HUDEP-2 (cell line): ENCODE data around the gene HMGN1.
"Not testable (repeated sequence)": the region's sequence is repeated elsewhere in the genome, so short reads cannot be mapped to it uniquely, and the experiment has no call there.

Experiments used
- DNase-seq, 76 experiments: peaks; one replicate each; lab custom pipeline; 2025; ENCODE audit not compliant: unreplicated experiment in 76 of 76; lab: John Stamatoyannopoulos, UW

The HMGN1 gene

DNA sequence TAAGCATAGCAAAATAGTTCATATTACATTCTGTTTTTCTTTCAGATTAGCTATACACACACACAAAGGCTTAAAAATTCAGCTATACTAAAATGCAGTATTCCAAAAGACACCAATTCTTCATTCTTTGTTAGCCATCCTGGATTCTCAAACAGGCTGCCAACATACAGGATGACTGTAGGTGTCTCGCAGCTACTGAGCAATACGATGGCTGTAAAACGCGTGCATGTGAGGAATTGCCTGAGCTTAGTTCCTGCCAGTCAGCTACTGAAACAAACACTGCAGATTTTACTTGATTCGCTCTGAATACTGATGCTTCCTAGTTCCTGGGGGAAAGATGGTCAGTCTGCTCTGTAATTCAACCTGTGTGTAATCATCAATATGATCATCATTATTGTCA is 24.7 kb upstream of the HMGN1 start:
- DNase-seq: peak in 7 of 76 experiments; percentile 9 to 27 (median 23)

DNA sequence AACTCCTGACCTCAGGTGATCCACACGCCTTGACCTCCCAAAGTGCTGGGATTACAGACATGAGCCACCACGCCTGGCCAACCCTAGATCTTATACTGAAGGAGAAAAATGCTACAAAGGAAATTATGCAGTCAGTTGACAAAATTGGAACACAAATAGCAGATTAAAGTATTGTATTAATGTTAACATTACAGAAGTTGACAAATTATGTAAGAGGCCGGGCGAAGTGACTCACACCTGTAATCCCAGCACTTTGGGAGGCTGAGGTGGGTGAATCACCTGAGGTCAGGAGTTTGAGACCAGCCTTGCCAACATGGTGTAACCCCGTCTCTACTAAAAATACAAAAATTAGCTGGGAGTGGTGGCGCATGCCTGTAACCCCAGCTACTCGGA is 21.0 kb upstream of the HMGN1 start:
- not testable (repeated sequence) for DNase-seq

DNA sequence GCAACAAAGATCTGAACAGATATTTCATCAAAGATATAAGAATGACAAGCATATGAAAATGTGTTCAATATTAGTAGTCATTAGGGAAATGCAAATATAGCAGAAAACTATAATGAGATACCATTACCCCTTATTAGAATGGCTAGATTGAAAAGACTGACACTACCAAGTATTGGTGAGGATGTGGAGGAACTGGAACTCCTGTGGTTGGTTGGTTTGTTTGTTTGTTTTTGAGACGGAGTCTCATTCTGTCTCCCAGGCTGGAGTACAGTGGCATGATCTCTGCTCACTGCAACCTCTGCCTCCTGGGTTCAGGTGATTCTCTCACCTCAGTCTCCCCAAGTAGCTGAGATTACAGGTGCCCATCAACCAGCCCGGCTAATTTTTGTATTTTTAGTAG is 18.9 kb upstream of the HMGN1 start:
- DNase-seq: no peak

DNA sequence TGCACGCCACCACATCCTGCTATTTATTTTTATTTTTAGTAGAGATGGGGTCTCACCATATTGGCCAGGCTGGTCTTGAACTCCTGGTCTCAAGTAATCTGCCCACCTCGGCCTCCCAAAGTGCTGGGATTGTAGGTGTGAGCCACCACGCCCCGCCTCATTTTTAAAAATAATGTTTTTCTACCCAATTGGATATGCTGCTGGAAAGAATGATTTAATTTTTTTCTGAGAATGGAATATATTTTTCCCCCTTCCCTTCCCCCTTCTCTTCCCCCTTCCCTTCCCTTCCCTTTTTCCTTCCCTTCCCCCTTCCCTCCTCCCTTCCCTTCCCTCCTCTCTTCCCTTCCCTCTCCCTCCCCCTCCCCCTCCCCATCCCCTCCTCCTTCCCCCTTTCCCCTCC is 17.7 kb upstream of the HMGN1 start:
- no peak for DNase-seq

DNA sequence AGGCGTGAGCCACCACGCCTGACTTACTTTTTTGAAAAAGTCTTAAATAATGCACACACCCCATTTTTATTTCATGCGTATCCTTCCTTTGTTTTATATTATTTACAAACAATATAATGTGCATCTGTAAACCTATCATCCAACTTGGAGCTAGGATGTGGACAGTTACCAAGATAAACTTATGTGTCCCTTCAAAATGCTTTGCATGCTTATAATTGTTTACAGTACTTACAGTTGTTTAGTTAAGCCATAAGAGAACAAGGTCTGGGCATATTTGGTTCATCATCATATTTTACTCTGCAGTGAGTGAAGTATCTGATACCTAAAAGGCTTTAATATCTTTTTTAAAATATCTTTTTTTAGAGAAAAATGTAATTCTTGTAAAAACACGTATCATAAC is 16.1 kb upstream of the HMGN1 start:
- DNase-seq: no peak

DNA sequence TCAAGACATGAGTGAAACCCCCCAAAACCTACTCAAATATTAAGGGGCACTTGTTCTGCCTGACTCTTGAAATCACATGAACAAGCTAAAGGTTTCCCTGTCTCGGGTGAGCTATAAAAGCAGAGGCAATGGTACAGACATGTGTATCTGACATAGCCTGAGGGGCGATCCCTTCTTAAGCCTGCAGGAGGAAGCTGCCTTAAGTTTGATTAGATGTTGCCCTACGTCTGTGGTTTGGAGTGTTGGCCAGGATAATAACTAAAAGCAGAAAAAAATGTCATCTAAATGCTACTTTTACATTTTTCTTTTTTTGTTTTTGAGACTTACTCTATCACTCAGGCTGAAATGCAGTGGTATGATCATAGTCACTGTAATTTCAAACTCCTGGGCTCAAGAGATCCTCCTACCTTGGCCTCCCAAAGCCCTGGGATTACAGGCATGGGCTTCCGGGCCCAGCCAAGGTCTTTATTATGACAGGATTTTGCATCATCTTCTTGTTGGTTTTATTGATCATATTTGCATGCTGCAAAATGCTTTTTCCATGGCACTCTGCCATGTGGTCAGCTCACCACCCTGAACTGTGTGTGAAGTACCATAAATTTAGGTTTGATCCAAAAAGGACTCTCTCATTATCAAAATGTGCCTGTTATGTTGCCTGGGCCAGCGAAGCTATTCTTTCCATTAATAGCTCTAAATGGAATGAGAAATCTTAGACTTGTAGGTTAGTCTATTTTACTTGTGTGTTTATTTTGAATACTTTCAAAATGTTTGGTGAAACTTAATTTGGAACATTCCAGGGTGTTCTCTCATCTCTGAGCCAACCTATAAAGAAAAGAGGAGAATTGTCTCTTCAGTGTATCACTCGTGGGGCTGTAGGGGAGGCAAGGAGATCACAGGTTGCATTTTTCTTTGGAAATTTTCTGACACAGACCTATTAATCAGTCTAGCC is 15.0 kb upstream of the HMGN1 start:
- DNase-seq: peak in 5 of 76 experiments; percentile 9 to 41 (median 21)

DNA sequence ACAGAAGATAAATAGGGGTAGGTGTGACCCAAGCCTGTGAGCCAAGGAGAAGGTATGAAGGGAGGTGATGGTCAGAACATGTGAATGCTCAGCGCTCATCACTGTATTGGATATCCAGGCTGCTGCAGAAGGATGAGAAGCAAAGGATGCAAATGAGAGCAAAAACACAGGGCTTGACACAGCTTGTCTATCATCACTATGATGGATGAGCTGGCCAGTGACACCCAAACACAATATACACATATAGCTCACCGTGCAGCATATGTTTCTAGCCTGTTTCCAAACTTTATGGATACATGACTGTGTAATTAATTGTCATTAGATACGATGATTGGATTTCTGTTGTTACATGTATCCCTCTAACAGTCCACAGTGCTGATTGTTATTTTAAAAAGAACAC is 13.8 kb upstream of the HMGN1 start:
- no peak for DNase-seq

DNA sequence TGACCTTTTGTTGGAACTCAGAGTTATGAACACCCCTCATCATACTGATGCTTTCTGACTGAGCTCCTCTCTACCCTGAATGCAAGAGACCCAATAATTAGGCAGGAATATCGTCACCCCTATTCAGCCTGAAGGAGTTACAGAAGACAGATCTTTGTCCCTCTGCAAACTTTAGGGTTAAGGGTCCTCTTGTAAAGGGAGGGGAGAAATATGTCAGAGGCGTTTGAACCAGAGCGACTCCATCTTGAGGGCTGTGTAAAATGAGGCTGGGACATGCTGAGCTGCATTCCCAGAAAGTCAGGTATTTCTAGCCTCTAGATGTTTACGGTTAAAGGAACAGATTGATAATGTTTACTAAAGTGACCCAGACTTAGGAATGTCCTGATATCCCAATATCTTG is 10.5 kb upstream of the HMGN1 start:
- DNase-seq: no peak

DNA sequence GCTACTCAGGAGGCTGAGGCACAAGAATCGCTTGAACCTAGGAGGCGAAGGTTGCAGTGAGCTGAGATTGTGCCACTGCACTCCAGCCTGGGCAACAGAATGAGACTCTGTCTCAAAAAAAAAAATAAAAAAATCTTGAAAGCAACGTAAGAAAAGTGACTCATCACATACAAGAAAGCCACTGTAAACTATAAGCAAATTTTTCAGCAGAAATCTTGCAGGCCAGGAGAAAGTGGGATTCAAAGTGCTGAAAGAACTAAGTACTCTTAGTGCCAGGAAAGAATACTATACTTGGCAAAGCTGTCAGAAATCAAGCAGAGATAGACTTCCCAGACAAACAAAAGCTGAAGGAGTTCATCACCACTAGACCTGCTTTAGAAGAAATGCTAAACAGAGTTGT is 4.4 kb upstream of the HMGN1 start:
- no peak for DNase-seq

DNA sequence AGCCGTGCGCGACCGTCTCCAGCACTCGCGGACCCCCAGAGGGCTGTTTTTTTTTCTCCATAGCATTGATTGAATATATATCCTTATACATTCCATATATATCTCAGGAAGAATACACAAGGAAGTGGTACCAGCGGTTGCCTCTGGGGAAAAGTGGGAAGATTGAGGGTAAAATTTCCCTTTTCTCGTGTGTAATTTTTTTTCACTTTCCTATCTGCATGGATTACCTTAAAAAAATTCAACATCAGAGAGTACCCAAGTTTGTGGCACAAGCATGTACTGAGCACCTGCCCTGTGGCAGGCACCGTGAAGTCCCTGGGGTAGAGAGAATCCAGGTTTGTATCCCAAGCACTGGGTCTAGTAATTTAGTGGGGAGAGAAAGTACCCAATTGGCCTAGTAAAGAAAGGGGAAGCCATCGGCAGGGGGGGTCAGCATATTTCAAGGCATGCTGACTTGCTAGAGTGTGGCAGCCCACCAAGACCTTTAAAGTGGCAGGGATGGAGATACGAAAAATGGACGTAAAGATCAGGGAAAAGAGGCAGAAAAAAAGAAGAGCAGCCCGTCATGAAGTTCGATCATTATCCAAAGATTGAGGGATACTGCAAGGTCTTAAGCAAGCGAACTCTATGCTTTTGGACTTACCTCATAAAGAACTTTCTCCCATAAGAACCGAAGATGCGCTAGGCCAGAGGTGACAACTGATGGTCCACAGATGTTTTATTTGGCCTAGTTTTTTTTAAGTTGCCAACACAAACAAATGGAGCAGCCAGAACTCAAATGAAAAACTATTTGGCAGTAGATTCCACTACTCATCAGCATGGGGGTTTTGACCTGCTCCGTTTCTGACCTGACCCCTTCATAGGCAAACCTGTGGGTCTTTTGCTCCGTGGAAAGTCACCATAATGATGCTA is 1.5 kb upstream of the HMGN1 start:
- no peak for DNase-seq

DNA sequence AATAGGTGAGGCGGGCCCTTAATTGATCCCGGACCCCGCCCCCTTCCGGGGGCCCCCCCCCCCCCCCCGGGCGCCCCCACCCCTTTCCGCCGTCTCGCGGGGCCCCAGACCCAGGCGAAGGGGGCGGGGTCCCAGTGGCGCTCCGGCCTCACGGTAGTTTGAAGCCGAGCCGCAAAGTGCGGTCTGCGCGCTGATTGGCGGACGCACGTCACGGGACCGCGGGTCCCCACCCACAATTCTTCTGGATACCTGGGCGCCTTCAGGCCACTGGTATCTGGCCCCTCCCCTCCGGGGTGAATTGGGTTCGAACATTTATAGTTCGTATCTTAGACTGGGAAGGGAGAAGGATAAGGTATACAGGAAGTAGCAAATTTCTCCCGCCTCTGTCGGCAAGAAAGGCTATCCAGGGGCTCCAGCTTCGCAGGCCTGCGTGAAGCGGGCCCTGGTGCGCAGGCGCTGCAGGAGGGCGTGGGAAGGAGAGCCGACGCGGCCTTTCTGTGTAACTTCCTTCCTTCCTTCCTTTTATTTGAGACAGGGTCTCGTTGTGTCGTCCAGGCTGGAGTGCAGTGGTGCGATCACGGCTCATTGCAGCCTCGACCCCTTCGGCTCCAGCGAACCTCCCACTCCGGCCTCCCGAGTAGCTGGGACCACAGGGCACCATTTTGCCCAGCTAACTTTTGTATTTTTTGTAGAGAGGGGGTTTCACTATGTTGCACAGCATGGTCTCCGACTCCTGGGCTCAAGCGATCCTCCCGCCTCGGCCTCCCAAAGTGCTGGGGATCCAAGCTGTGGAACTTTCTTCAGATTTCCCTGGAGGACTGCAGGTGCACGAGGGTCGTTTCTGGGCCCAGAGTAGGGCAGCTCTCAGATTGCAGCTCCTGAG is 564 bp upstream of the HMGN1 start:
- DNase-seq: peak; percentile 36 to 99 (median 98)

DNA sequence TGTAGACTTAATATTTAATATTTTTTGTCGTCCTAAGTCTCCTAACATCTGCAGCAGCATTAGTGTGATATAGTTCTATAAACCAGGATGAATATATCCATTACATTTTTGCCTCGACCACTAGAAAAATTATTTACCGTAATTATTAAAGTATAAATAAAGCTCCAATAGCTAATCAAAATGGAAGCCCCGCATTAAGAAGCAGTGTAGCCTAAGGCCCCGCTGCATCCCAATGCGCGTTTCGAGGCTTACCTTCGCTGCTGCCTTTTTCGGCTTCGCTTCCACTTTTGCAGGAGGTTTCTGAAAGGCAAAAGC is 891 bp downstream of the HMGN1 start:
- DNase-seq: peak in 1 of 76 experiments; percentile 48

DNA sequence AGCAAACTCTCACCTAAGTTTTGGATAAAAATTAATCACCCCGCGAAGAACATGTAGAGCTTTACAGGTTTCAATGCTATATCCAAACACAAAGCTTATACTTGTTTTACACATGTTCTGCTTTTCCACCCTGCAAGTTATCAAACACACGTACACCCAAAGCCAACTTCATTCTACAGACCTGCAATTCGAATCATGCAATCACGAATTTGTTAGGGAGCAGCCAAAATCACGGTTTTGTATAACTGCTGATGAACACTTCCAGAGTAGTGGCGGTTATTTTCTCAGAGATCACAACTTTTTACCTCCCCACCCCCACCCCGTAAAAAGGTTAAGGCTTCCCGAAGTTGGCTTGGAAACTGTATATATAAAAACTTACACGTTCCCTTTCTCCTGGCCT is 1.4 kb downstream of the HMGN1 start:
- DNase-seq: peak in 3 of 76 experiments; percentile 13 to 17 (median 14)

DNA sequence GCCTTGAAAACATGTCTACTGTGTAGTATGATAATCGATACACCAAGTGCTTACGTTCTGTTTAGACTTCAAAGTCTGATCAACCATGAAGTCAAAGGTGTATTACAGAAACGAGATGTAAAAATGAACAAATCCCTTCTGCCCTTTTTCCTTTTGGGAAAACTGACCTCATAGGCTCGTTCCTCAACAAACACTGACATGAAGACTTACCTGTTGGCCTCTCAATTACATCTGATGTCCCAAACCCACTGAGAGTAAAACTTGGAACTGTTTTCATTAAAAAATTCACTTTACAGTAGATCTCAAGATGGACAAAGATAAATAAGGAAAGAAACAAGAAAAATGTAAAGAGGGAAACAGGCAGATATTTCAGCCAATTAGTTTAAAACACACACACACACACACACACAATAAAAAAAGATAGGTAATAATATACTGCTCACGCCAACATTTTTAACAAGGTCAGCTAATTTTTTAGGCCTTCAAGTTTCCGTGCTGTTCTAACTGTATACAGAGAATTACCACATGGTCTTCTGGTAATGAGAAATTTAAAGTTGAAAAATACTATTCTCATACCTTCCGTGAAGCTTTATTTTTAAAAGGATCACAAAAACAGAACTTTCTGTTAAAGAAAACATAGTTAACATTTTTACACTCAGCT is 2.1 kb downstream of the HMGN1 start:
- DNase-seq: no peak

DNA sequence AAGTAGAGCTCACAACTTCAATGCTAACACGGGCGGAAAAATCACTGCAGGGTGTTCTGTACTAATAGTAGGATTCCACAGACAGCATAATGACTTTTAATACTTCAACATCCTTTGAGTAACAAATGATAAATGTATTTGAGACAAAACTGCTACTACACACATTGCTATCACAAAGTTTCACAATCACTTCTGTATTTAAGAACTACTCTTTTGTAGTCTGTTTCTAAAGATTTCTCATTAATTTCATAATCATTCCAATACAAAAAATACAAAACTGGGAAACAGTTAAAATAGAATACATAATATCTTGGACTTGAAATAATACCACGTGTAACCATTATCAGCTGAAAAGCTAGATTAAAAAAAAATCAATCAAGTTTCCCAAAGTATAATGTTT is 2.7 kb downstream of the HMGN1 start:
- no peak for DNase-seq

DNA sequence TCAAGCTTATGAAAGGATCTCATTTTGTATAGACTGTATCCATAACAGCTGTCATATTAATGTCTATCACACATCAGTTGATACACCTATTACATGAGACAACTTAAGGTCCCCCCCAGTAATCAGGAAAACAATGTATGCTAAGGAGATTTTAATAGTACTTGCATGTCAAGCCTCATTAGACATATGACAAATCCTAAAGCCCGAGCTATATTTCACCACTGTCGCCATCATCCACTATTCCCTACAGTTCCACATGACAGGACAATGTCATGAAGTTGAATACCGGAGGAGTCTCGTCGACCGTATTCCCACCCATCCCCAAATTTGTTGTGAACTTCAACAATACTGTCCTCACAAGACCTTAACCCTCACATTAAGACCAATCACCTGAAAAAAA is 3.4 kb downstream of the HMGN1 start:
- no peak for DNase-seq

DNA sequence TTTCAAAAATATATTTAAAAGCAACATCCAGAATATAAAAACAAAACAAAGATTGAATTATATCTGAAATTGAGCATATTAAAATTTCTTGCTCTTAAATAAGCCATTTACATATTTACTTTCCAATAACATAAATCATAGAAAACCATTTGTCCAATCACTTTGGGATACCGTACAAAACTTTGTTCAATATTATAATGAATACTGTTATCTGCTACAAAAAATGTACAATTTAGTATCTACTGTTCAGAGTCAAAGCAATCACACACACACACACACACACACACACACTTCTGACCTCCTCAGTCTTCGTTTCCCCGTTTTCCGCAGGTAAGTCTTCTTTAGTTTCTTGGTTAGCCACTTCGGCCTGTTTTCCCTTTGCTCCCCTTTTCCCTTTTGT is 4.0 kb downstream of the HMGN1 start:
- DNase-seq: no peak

DNA sequence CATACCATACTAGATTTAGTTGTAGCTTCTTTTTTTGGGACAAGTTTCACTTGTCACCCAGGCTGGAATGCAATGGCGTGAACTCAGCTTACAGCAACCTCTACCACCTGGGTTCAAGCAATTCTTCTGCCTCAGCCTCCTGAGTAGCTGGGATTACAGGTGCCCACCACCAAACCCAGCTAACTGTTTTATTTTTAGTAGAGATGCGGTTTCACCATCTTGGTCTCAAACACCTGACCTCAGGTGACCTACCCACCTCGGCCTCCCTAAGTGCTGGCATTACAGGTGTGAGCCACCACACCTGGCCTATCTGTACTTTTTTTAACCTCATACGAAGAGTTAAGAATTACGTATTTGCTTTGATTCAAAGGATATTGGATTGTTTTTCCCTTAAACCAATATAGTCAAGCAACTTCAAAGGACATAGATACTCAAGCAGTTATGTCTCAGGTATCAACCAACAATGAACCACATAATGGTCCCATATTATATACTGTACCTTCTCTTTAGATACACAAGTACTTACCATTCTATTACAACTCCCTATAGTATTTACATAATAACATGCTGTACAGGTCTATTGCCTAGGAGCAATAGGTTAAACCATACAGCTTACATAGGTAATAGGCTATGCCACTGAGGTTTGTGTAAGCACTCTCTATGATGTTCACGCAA is 7.5 kb downstream of the HMGN1 start:
- no peak for DNase-seq

DNA sequence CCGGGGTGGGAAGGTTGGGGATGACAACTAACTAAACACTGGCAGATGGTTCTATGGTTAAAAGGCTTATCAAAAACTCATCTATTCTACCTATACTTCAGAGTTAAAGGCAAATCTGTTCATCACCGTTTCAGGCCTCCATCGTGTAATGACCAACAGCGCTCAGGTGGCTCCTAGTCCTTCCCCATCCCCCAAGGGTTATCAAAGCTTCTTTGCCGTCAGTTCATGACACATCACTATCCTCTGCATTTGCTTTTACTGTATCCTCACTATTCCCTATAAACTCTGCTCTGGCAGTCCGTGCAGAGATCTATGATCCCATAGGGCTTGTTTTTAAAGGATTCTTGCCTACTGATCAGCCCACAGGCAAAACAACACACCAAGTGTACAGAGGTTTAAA is 8.2 kb downstream of the HMGN1 start:
- DNase-seq: no peak

DNA sequence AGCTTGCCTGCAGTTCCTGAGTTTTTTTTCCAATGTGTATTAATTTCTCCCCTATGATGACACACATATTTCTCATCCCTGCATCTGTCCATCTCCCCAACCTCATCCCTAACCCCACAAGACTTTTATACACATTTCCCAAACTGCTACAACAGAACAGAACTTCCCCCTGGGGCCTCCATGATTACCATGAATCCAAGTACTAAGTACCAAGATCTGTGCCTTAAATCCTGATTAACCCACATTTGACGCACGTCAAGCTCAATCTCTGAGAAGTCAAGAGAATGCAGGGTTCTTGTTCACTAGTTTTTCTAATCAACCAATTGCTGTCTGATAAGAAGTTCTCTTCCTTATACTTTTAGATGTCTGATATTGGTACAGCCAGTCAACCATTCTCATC is 9.7 kb downstream of the HMGN1 start:
- DNase-seq: no peak
